Kidney glomerular epithelial cell (primary cell): ENCODE results near the gene VWA3A.
A peak's percentile ranks its signal among the peaks of the same experiment; 100 is the strongest.
"Not testable (repeated sequence)": the region's sequence is repeated elsewhere in the genome, so short reads cannot be mapped to it uniquely, and the experiment has no call there.

ENCODE experiments used
- DNase-seq: peaks from one replicate; lab custom pipeline; 2025; lab: John Stamatoyannopoulos, UW

The VWA3A gene, protein sequence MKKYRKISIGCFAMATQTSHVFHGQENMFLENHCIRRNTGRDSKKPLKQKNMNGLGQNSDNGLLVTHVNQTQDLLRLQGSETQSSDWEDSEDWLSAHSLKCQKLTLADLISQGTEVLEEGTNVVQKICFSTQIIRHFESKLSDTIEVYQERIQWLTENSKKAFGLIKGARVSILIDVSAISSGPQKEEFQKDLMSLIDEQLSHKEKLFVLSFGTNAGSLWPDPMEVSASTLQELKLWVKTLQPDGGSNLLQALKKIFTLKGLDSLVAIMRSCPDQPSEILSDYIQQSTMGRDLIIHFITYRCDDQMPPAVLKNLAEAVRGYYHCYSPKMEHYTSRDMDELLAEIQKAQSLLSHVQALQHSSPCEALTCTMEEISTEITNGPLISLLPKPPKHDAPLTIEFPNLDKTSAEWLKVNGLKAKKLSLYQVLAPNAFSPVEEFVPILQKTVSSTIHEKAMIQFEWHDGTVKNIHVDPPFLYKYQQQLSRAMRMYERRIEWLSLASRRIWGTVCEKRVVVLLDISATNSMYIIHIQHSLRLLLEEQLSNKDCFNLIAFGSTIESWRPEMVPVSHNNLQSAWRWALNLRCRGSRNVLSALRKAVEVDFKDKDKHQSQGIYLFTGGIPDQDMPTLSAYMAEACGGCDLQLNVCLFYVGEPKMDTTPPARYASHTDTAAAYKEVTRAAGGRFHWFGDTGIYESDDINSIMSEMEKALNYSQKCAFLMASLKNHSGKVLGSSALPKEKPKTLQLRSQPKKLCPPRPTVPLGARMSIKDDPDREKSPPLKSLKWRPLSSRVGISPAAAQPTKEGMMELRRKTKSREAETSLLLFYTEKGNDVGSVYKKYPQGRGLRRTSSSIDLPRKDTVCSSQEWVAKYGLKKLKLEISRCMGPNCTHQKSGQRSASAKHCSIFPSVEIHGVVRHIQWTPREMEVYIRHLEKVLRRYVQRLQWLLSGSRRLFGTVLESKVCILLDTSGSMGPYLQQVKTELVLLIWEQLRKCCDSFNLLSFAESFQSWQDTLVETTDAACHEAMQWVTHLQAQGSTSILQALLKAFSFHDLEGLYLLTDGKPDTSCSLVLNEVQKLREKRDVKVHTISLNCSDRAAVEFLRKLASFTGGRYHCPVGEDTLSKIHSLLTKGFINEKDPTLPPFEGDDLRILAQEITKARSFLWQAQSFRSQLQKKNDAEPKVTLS

DNA sequence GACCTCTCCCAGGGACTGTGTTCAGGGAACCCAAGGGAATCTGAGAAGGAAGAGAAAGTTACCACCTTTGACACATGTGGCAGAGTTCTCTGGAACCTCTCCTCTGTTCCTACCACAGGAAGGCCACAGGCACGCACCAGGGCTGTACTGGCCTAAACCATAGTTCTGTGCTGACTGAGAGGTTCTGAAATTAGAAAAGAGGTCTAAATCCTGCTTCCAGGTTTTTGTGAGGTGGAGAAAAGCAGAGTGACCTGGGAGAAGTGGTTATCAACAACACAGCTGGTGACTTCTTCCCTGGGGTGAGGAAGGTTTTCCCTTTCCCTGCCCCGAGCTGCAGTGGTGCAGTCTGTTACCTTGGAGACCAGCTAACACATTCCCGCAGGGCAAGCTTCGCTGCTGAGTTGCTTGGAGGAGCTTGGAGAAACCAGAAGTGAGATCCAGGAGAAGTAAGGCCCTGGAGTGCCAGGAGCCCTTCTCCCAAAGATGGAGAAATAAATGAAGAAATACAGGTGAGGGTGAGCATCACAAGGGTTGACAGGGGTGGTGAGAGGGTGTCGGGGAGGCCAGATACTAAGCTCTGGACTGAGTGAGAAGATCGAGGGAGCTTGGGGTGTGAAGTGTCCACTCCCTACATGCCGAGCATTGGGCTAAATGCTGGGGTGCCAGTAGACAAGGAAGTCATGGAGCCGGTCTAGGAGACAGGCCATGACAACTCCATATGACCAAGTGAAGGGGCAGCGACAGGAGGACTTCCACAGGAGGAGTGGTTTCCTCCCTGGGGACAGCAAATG lies at the start of gene VWA3A:
Gene VWA3A (plus strand): TSS at position 399 of the 791 bp plus-strand sequence. CDS start 97 bp downstream, at position 496.
- DNase-seq = peak; percentile 55

DNA sequence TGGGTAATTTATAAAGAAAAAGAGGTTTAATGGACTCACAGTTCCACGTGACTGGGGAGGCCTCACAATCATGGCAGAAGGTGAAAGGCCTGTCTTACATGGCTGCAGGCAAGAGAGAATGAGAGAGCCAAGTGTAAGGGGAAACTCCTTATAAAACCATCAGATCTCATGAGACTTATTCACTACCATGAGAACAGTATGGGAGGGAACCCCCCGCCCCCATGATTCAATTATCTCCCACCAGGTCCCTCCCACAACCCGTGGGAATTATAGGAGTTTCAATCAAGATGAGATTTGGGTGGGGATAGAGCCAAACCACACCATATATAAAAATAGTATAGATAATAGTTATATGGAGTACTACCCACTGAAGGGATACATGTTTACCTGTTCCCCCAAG lies 48.5 kb upstream of the VWA3A start:
- DNase-seq = not testable (repeated sequence)

- DNase-seq = not testable (repeated sequence)
Measured at GRCh38 chr16:22045888-22046287, 46.5 kb upstream of the VWA3A start.

- no peak for DNase-seq
Measured at GRCh38 chr16:22050963-22051362, 41.4 kb upstream of the VWA3A start.

DNA sequence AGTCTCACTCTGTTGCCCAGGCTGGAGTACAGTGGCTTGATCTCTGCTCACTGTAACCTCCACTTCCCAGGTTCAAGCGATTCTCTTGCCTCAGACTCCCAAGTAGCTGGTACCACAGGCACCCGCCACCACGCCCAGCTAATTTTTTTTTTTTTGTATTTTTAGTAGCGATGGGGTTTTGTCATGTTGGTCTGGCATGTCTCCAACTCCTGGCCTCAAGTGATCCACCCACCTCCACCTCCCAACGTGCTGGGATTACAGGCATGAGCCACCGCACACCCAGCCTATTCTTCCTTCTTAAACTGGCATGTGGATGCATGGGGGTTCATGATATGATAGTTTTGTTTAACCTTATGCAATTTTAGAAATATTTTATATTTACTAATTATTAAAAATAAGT lies 39.4 kb upstream of the VWA3A start:
- no peak for DNase-seq

DNA sequence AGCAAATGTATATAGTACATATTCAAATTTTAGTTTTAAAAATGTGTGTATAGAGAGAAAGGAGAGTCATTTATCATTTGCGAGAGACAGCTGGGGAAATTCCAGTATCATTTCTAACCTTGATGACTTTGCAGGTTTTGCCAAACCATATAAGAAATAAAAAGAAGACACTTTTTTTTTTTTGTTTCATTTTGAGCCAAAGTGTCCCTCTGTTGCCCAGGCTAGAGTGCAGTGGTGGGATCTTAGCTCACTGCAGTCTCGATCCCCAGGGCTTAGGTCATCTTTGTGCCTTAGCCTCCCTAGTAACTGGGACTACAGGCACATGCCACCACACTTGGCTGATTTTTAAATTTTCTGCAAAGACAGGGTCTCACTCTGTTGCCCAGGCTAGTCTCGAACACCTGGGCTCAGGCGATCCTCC lies 38.4 kb upstream of the VWA3A start:
- DNase-seq = no peak

GRCh38 chr16:22054847-22055590 lies 37.3 kb upstream of the VWA3A start:
- DNase-seq = no peak

DNA sequence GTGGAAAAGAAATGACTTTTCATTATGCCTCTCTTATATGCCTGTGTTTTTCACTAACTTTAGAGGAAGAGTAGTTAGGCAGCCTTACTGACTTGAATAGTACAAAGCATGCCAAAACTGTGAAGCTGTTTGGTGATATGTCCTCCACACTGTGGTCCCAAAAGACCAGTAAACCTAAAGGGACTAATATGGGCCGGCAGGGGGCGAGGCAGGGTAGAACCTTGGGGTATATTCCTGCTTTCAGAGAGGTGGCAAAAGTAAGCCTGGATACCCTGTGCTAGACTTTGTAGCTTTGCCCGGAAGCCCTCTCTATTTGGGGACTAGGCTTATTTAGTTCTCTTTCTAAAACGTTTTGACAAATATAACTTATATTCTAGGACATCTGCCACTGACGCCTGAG lies 36.5 kb upstream of the VWA3A start:
- DNase-seq = no peak

- no peak for DNase-seq
Measured at GRCh38 chr16:22063888-22064467, 28.4 kb upstream of the VWA3A start.

GRCh38 chr16:22065252-22065651 lies 27.1 kb upstream of the VWA3A start:
- DNase-seq = no peak

- DNase-seq = no peak
Measured at GRCh38 chr16:22070361-22071330, 21.7 kb upstream of the VWA3A start.

GRCh38 chr16:22071331-22071910 lies 20.9 kb upstream of the VWA3A start:
- DNase-seq = no peak

- no peak for DNase-seq
Measured at GRCh38 chr16:22073350-22073749, 19.0 kb upstream of the VWA3A start.

DNA sequence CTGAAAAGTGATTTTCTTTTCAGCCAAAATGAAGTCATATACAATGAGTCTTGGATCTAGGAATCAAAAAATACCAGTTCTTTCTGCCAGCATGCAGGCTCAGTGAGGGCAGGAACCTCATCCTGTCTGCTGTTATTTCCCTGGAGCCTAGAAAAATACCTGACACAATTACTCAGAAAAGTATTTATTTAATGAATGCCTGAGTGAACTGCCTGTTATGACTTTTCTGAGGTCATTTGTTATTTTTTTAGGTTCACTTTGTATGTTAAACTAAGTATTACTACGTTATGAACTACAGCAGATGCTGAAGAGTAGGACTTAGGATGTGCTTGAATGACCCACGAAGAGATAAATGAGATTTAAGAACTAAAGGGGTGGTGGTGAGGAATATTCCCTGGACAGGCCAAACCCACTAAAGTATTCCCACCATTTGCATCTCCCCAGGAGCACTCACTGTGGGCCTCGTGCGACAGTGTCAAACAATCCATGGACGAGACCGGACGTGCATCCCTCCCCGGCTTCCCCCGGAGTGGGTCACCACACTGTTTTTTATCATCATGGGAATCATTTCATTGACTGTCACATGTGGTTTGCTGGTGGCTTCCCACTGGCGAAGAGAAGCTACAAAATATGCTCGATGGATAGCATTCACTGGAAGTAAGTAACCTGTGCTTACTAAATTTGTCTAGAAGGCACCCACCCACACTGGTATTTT lies 17.1 kb upstream of the VWA3A start:
- peak; percentile 58 for DNase-seq

- DNase-seq = no peak
Measured at GRCh38 chr16:22075776-22076175, 16.6 kb upstream of the VWA3A start.

GRCh38 chr16:22077700-22078313 lies 14.5 kb upstream of the VWA3A start:
- no peak for DNase-seq

GRCh38 chr16:22078656-22079055 lies 13.7 kb upstream of the VWA3A start:
- DNase-seq = no peak

DNA sequence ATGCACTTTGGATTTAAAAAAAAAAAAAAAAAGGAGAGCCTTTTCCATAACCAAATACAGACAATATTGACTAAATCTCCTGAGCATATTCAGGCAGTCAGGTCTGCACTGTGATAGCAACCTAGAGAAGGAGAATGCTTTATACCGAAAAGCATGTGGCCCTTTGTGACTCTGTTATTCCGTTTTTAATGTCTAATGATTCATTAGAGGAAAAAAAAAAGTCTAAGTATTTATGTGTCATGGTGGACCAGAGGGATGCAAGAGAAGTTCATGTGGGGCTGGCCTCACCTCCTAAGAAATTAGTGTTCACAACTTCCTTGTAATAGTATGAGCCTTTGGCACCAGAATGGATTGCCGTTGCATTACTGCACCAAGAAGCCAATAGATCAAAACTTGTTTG lies 11.3 kb upstream of the VWA3A start:
- no peak for DNase-seq
